ENCODE data around the gene SEC24B. TPM values are rescaled to one million over a fixed set of nuclear protein-coding genes. Genes with fewer than 3 reads are reported as not detected.
"Not testable (repeated sequence)": the region's sequence is repeated elsewhere in the genome, so short reads cannot be mapped to it uniquely, and the experiment has no call there.

The SEC24B gene
- total RNA-seq, 1 donor from 2014 or later = 24.1 TPM

DNA sequence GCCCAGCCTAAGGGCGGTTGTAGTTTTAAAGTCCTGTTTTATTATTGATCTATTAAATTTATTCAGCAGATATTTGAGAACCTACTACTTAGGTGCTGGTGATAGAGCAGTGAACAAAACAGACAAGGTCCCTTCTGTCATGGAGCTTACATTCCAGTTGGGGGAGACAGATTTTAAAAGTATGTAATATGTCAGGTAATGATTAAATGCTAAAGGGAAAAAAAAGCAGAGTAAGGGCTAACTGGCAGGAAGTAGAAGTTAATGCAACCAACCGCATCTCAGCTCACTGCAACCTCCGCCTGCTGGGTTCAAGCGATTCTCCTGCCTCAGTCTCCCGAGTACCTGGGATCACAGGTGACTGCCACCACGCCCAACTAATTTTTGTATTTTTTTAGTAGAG lies 118.6 kb downstream of the SEC24B start:
- Histone ChIP-seq H3K4me3 (ENCODE audit: low read depth, low read length) (no peak overlapping the region), H3K36me3 (ENCODE audit: control insufficient read depth, insufficient read depth, low read length) (no peaks in the 10 kb centered on the region), H3K27me3 (ENCODE audit: control insufficient read depth, insufficient read depth, low read length) (no peaks in the 10 kb centered on the region)
- no peak for DNase-seq (ENCODE audit: low read depth)
- TF ChIP-seq, protein P1, sequence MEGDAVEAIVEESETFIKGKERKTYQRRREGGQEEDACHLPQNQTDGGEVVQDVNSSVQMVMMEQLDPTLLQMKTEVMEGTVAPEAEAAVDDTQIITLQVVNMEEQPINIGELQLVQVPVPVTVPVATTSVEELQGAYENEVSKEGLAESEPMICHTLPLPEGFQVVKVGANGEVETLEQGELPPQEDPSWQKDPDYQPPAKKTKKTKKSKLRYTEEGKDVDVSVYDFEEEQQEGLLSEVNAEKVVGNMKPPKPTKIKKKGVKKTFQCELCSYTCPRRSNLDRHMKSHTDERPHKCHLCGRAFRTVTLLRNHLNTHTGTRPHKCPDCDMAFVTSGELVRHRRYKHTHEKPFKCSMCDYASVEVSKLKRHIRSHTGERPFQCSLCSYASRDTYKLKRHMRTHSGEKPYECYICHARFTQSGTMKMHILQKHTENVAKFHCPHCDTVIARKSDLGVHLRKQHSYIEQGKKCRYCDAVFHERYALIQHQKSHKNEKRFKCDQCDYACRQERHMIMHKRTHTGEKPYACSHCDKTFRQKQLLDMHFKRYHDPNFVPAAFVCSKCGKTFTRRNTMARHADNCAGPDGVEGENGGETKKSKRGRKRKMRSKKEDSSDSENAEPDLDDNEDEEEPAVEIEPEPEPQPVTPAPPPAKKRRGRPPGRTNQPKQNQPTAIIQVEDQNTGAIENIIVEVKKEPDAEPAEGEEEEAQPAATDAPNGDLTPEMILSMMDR (IDR thresholded peaks at IDR 0.05; ENCODE audit: insufficient read depth, low read length, poor library complexity, severe bottlenecking) = no peak

DNA sequence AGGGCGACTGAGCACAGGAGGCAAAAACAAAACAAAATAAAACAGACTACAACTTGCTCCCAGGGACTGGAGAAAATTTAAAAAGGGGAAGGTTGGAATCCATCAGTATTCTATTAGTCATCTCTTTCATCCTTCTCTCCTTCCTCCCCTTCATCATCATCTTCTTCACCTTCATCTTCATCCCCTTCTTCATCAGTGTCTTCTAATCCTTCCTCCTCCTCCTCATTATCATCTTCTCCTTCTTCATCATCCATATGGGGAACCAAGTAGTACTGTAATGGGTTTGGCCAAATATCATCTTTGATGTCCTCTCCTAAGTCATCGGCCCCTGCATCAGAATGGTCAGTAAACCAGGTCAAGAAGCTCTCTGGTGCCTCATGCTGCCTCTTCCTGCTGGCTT lies 119.5 kb downstream of the SEC24B start:
- Histone ChIP-seq H3K36me3 (ENCODE audit: control insufficient read depth, insufficient read depth, low read length) (no peaks in the 10 kb centered on the region), H3K4me3 (ENCODE audit: low read depth, low read length) (no peak overlapping the region), H3K27me3 (ENCODE audit: control insufficient read depth, insufficient read depth, low read length) (no peaks in the 10 kb centered on the region)
- DNase-seq (ENCODE audit: low read depth) = no peak
- TF ChIP-seq, protein P1 (IDR thresholded peaks at IDR 0.05; ENCODE audit: insufficient read depth, low read length, poor library complexity, severe bottlenecking) = no peak

DNA sequence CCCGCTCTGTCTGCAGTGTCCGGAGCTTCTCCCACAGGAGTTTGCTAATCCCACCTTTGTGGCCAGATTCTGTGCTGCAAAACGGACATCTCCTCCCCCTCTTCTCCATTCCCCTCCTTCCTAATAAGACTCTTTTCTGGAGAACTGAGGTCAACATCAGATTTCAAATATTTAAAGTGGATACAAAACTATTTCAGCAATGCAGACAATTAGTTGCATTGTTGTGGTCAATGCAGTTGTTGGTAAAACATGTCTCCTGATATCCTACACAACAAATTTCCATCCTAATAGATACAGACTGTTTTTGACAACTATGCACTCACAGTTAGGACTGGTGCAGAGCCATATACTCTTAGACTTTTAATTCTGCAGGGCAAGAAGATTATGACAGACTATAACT lies 121.4 kb downstream of the SEC24B start:
- DNase-seq (ENCODE audit: low read depth) = no peak
- Histone ChIP-seq H3K4me3 (ENCODE audit: low read depth, low read length) (no peak overlapping the region), H3K36me3 (ENCODE audit: control insufficient read depth, insufficient read depth, low read length) (no peaks in the 10 kb centered on the region), H3K27me3 (ENCODE audit: control insufficient read depth, insufficient read depth, low read length) (no peaks in the 10 kb centered on the region)
- TF ChIP-seq, protein P1 (IDR thresholded peaks at IDR 0.05; ENCODE audit: insufficient read depth, low read length, poor library complexity, severe bottlenecking) = no peak

DNA sequence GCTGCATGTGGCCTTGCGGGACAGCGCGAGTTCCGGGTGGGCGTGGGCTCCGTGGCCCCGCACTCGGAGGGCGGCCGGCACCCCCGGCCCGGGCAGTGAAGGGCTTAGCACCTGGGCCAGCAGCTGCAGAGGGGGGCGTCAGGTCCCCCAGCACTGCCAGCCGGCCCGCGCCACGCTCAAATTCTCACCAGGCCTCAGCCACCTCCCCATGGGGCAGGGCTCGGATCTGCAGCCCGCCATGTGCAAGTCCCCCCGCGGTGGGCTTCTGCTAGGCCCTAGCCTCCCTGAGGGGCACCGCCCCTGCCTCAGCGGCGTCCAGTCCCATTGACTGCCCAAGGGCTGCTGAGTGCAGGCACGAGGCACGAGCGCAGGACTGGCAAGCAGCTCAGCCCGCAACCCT lies 123.8 kb downstream of the SEC24B start:
- Histone ChIP-seq H3K36me3 (ENCODE audit: control insufficient read depth, insufficient read depth, low read length) (no peaks in the 10 kb centered on the region), H3K27me3 (ENCODE audit: control insufficient read depth, insufficient read depth, low read length) (no peaks in the 10 kb centered on the region), H3K4me3 (ENCODE audit: low read depth, low read length) (no peak overlapping the region)
- DNase-seq (ENCODE audit: low read depth) = no peak
- TF ChIP-seq, protein P1 (IDR thresholded peaks at IDR 0.05; ENCODE audit: insufficient read depth, low read length, poor library complexity, severe bottlenecking) = no peak

DNA sequence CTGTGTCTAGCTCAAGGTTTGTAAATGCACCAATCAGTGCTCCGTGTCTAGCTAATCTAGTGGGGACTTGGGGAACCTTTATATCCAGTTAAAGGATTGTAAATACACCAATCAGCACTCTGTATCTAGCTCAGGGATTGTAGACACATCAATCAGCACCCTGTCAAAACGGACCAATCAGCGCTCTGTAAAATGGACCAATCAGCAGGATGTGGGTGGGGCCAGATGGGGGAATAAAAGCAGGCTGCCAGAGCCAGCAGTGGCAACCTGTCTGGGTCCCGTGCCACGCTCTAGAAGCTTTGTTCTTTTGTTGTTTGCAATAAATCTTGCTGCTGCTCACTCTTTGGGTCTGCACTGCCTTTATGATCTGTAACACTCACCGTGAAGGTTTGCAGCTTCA lies 124.5 kb downstream of the SEC24B start:
- not testable (repeated sequence) for H3K36me3 ChIP-seq (ENCODE audit: control insufficient read depth, insufficient read depth, low read length); H3K4me3 ChIP-seq (ENCODE audit: low read depth, low read length); DNase-seq (ENCODE audit: low read depth); H3K27me3 ChIP-seq (ENCODE audit: control insufficient read depth, insufficient read depth, low read length)

DNA sequence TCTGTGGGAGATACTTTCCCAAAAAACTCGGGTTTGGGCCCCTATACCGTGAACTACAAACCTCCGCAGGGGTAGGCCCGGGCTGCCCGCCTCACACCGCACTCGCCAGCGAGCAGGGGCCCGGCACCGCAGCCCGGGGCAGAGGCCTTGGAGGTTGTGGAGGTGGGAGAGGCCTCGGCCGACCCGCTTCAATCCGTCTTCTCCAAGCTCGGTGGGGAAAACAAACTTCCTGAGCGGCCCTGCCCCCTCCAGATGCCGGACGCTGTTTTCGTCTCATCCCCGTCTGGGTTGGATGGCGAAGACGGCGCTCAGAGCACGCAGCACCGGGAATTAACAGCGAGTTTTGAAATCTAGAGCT lies 126.0 kb downstream of the SEC24B start:
- no peak for DNase-seq (ENCODE audit: low read depth)
- TF ChIP-seq, protein P1 (IDR thresholded peaks at IDR 0.05; ENCODE audit: insufficient read depth, low read length, poor library complexity, severe bottlenecking) = no peak
- H3K36me3 ChIP-seq (ENCODE audit: control insufficient read depth, insufficient read depth, low read length) = no peaks in the 10 kb centered on the region
- H3K27me3 ChIP-seq (ENCODE audit: control insufficient read depth, insufficient read depth, low read length) = no peaks in the 10 kb centered on the region
- H3K4me3 ChIP-seq (ENCODE audit: low read depth, low read length) = peak overlapping the region; percentile 76

Measured in kidney epithelial cell (primary cell).